Measurements from ENCODE around the gene CITED1.

Gene CITED1

GRCh38 chrX:72271812-72272211 is 33.9 kb downstream of the CITED1 start:
- peaks cover 42% of the 10 kb centered on the region for H3K4me1 ChIP-seq (ENCODE audit: insufficient read depth, poor library complexity, severe bottlenecking)
- no peaks in the 10 kb centered on the region for H3K9me3 ChIP-seq (ENCODE audit: severe bottlenecking)
- H3K27me3 ChIP-seq (ENCODE audit: insufficient read depth, poor library complexity, severe bottlenecking) = no peaks in the 10 kb centered on the region
- peak overlapping the region; percentile 70 for H3K27ac ChIP-seq (ENCODE audit: poor library complexity, severe bottlenecking)
- TF ChIP-seq CTCF (IDR thresholded peaks at IDR 0.05; ENCODE audit: poor library complexity, severe bottlenecking) = no peak
- no peak for ATAC-seq (ENCODE audit: low read depth)
- H3K4me3 ChIP-seq (ENCODE audit: severe bottlenecking) = no peak overlapping the region
- peaks cover 91% of the 10 kb centered on the region for H3K36me3 ChIP-seq (ENCODE audit: low read depth)
- no peak for DNase-seq (ENCODE audit: low spot score)

GRCh38 chrX:72271091-72271788 is 34.5 kb downstream of the CITED1 start:
- Histone ChIP-seq H3K27me3 (ENCODE audit: insufficient read depth, poor library complexity, severe bottlenecking) (no peaks in the 10 kb centered on the region), H3K9me3 (ENCODE audit: severe bottlenecking) (no peaks in the 10 kb centered on the region), H3K27ac (ENCODE audit: poor library complexity, severe bottlenecking) (peak overlapping the region; percentile 70), H3K36me3 (ENCODE audit: low read depth) (peaks cover 85% of the 10 kb centered on the region), H3K4me1 (ENCODE audit: insufficient read depth, poor library complexity, severe bottlenecking) (peaks cover 42% of the 10 kb centered on the region), H3K4me3 (ENCODE audit: severe bottlenecking) (no peak overlapping the region)
- no peak for TF ChIP-seq CTCF (IDR thresholded peaks at IDR 0.05; ENCODE audit: poor library complexity, severe bottlenecking)
- DNase-seq (ENCODE audit: low spot score) = no peak
- no peak for ATAC-seq (ENCODE audit: low read depth)

DNA sequence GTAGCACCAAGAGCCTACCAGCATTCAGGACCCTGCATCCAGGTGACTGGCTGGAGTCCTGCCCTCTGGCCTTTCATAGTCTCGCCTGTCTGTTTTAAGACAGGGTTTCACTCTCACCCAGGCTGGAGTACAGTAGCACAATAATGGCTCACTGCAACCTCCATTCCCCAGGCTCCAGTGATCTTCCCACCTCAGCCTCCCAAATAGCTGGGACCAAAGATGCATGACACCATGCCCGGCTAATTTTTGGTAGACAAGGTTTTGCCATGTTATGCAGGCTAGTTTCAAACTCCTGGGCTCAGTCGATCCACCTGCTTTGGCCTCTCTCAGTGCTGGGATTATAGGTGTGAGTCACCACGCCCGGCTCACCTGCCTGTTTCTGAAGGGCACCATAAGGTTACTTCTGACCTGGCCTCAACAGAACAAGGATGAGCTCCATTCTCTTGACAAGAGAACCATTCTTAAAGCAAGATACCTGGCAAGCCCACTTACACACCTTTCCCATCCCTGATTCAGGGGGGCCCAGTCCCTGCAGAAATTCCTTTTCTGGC is 35.3 kb downstream of the CITED1 start:
- peak; percentile 45 for ATAC-seq (ENCODE audit: low read depth)
- Histone ChIP-seq H3K27me3 (ENCODE audit: insufficient read depth, poor library complexity, severe bottlenecking) (no peaks in the 10 kb centered on the region), H3K4me3 (ENCODE audit: severe bottlenecking) (no peak overlapping the region), H3K36me3 (ENCODE audit: low read depth) (peaks cover 77% of the 10 kb centered on the region), H3K9me3 (ENCODE audit: severe bottlenecking) (no peaks in the 10 kb centered on the region), H3K4me1 (ENCODE audit: insufficient read depth, poor library complexity, severe bottlenecking) (peaks cover 41% of the 10 kb centered on the region), H3K27ac (ENCODE audit: poor library complexity, severe bottlenecking) (peak overlapping the region; percentile 49)
- no peak for DNase-seq (ENCODE audit: low spot score)
- TF ChIP-seq CTCF (IDR thresholded peaks at IDR 0.05; ENCODE audit: poor library complexity, severe bottlenecking) = no peak

DNA sequence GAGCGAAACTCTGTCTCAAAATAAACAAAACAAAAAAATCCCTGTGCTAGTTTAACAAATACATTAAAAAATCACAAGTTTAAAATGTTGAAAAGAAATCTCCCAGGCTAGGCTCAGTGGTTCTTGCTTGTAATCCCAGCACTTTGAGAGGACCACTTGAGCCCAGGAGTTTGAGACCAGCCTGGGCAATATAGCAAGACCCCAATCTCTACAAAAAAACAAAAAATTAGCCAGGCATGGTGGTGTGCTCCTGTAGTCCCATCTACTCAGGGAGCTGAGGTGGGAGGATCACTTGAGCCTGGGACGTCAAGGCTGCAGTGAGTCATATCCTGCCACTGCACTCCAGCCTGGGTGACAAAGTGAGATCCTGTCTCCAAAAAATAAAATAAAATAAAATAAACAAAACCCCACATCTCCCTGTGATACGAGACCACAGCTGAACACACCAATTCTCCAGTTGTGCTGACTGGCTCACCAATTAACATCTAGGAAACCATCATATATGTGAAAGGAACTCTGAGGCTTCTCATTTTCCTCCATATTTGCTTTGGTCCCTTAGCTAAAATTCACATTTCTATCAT is 36.0 kb downstream of the CITED1 start:
- no peak overlapping the region for H3K4me3 ChIP-seq (ENCODE audit: severe bottlenecking)
- no peak for DNase-seq (ENCODE audit: low spot score)
- 0 out of 3 replicates have a peak, but pooled peaks have one; percentile 13 for ATAC-seq (ENCODE audit: low read depth)
- no peaks in the 10 kb centered on the region for H3K9me3 ChIP-seq (ENCODE audit: severe bottlenecking)
- no peak for TF ChIP-seq CTCF (IDR thresholded peaks at IDR 0.05; ENCODE audit: poor library complexity, severe bottlenecking)
- peak overlapping the region; percentile 49 for H3K27ac ChIP-seq (ENCODE audit: poor library complexity, severe bottlenecking)
- no peaks in the 10 kb centered on the region for H3K27me3 ChIP-seq (ENCODE audit: insufficient read depth, poor library complexity, severe bottlenecking)
- peaks cover 38% of the 10 kb centered on the region for H3K4me1 ChIP-seq (ENCODE audit: insufficient read depth, poor library complexity, severe bottlenecking)
- peaks cover 70% of the 10 kb centered on the region for H3K36me3 ChIP-seq (ENCODE audit: low read depth)

Data from RWPE2 (cell line).